GM08714 (cell line): ENCODE data around the gene CWC27.

Experiments
- H3K4me3 ChIP-seq: fragments of 200-500 bp; sonication (Bioruptor generic); 2 replicates; pipeline ENCODE4 v1.5.1; 2014; ENCODE audit warnings: mild to moderate bottlenecking, low read length, inconsistent platforms
- ZNF274 ChIP-seq: IDR thresholded peaks from 2 replicates; pipeline ENCODE4 v1.6.1; 2012; ENCODE audit warnings: mild to moderate bottlenecking, low read depth, low read length

CWC27 gene

GRCh38 chr5:64768358-64769312 is at the start of gene CWC27, which contains the start of gene SREK1IP1:
CWC27 (plus strand) TSS chr5:64768930; CDS start chr5:64769147, 217 bp downstream.
SREK1IP1 (minus strand) TSS chr5:64768691; CDS start chr5:64768517, 174 bp downstream.
- no peak for TF ChIP-seq ZNF274
- peak within 1 kb of the TSS; percentile 92 for H3K4me3 ChIP-seq

- no peak for TF ChIP-seq ZNF274
- H3K4me3 ChIP-seq: no peak overlapping the region
These were observed 46.1 kb upstream of the CWC27 start for GRCh38 chr5:64722588-64722987.

GRCh38 chr5:64727150-64727549 is 41.6 kb upstream of the CWC27 start:
- TF ChIP-seq ZNF274: no peak
- no peak overlapping the region for H3K4me3 ChIP-seq

GRCh38 chr5:64742411-64742810 is 26.3 kb upstream of the CWC27 start:
- no peak for TF ChIP-seq ZNF274
- no peak overlapping the region for H3K4me3 ChIP-seq

GRCh38 chr5:64742821-64743220 is 25.9 kb upstream of the CWC27 start:
- no peak overlapping the region for H3K4me3 ChIP-seq
- no peak for TF ChIP-seq ZNF274

- H3K4me3 ChIP-seq: no peak overlapping the region
- TF ChIP-seq ZNF274: no peak
These were observed 23.8 kb upstream of the CWC27 start for GRCh38 chr5:64744914-64745313.

GRCh38 chr5:64746446-64746845 is 22.3 kb upstream of the CWC27 start:
- no peak overlapping the region for H3K4me3 ChIP-seq
- no peak for TF ChIP-seq ZNF274

- TF ChIP-seq ZNF274: no peak
These were observed 19.3 kb upstream of the CWC27 start for GRCh38 chr5:64749385-64749784.

GRCh38 chr5:64754066-64754465 is 14.7 kb upstream of the CWC27 start:
- TF ChIP-seq ZNF274: no peak
- no peak overlapping the region for H3K4me3 ChIP-seq

More at GRCh38 chr5:64749385-64749784, 19.3 kb upstream of the CWC27 start:
- H3K4me3 ChIP-seq: no peak overlapping the region

GRCh38 chr5:64758901-64759300 is 9.8 kb upstream of the CWC27 start:
- TF ChIP-seq ZNF274: no peak
- no peak overlapping the region for H3K4me3 ChIP-seq

- no peak for TF ChIP-seq ZNF274
- no peak overlapping the region for H3K4me3 ChIP-seq
These were observed 8.6 kb upstream of the CWC27 start for GRCh38 chr5:64759960-64760660.

GRCh38 chr5:64763948-64764503 is 4.7 kb upstream of the CWC27 start:
- H3K4me3 ChIP-seq: no peak overlapping the region
- no peak for TF ChIP-seq ZNF274

- no peak for TF ChIP-seq ZNF274
- no peak overlapping the region for H3K4me3 ChIP-seq
These were observed 2.8 kb upstream of the CWC27 start for GRCh38 chr5:64765804-64766504.

- peak overlapping the region; percentile 92 for H3K4me3 ChIP-seq
- TF ChIP-seq ZNF274: no peak
These were observed 1.8 kb upstream of the CWC27 start for GRCh38 chr5:64766941-64767340.
